Embryonic facial prominence (tissue), 1 donor: ENCODE measurements around the gene ENPP4.
"Not testable (repeated sequence)": the region's sequence is repeated elsewhere in the genome, so short reads cannot be mapped to it uniquely, and the experiment has no call there.

Experiments used
- DNase-seq: peaks from one replicate; pipeline ENCODE4 v3.0.0-alpha.2; 2016; ENCODE audit errors: extremely low spot score

Gene ENPP4

GRCh38 chr6:46131291-46131690, 1.5 kb downstream of the ENPP4 start:
- DNase-seq = not testable (repeated sequence)

- no peak for DNase-seq
Observed at GRCh38 chr6:46134216-46134615, 4.4 kb downstream of the ENPP4 start.

- no peak for DNase-seq
Observed at GRCh38 chr6:46135176-46135575, 5.4 kb downstream of the ENPP4 start.

GRCh38 chr6:46136831-46137230, 7.0 kb downstream of the ENPP4 start:
- DNase-seq = no peak

- no peak for DNase-seq
Observed at GRCh38 chr6:46137387-46137786, 7.6 kb downstream of the ENPP4 start.

GRCh38 chr6:46138281-46138680, 8.5 kb downstream of the ENPP4 start:
- no peak for DNase-seq

GRCh38 chr6:46144270-46144669, 14.5 kb downstream of the ENPP4 start:
- no peak for DNase-seq

GRCh38 chr6:46149066-46149465, 19.3 kb downstream of the ENPP4 start:
- not testable (repeated sequence) for DNase-seq

- no peak for DNase-seq
Observed at GRCh38 chr6:46156701-46157100, 26.9 kb downstream of the ENPP4 start.

GRCh38 chr6:46159229-46159628, 29.4 kb downstream of the ENPP4 start:
- DNase-seq = no peak

GRCh38 chr6:46160102-46160501, 30.3 kb downstream of the ENPP4 start:
- DNase-seq = no peak

- DNase-seq = peak; percentile 12
Observed at GRCh38 chr6:46170357-46171289, 40.8 kb downstream of the ENPP4 start, which contains the start of gene ENPP5. Gene ENPP5 (minus strand): TSS chr6:46170980. CDS start chr6:46168262, 2,718 bp downstream.

GRCh38 chr6:46172176-46172575, 42.4 kb downstream of the ENPP4 start:
- no peak for DNase-seq

- DNase-seq = no peak
Observed at GRCh38 chr6:46174904-46175303, 45.1 kb downstream of the ENPP4 start.

- DNase-seq = no peak
Observed at GRCh38 chr6:46175446-46175845, 45.7 kb downstream of the ENPP4 start.

- DNase-seq = no peak
Observed at GRCh38 chr6:46175976-46176375, 46.2 kb downstream of the ENPP4 start.

GRCh38 chr6:46184114-46184513, 54.3 kb downstream of the ENPP4 start:
- no peak for DNase-seq

GRCh38 chr6:46186583-46186982, 56.8 kb downstream of the ENPP4 start:
- no peak for DNase-seq

- no peak for DNase-seq
Observed at GRCh38 chr6:46189726-46190125, 59.9 kb downstream of the ENPP4 start.

- no peak for DNase-seq
Observed at GRCh38 chr6:46190889-46191288, 61.1 kb downstream of the ENPP4 start.

GRCh38 chr6:46191961-46192360, 62.2 kb downstream of the ENPP4 start:
- no peak for DNase-seq
